Neuronal stem cell (in vitro differentiated cells): ENCODE data around the gene PEA15. TPM values are rescaled to one million over a fixed set of nuclear protein-coding genes. Genes with fewer than 3 reads are reported as not detected.
A peak's percentile ranks its signal among the peaks of the same experiment; 100 is the strongest.

Experiments
- DNase-seq: peaks from one replicate; pipeline ENCODE4 v3.0.0-alpha.2; 2013; ENCODE audit warnings: low spot score
- H2AFZ ChIP-seq: one replicate; pipeline ENCODE4 v1.6.1; 2013; ENCODE audit warnings: mild to moderate bottlenecking, low read length, inconsistent platforms
- H2AK5ac ChIP-seq: 2 replicates; pipeline ENCODE4 v1.6.1; 2013; ENCODE audit warnings: low read depth, mild to moderate bottlenecking, inconsistent platforms, low read length, moderate library complexity, mixed read lengths
- H2BK120ac ChIP-seq: 2 replicates; pipeline ENCODE4 v1.6.1; 2013; ENCODE audit warnings: low read depth, mild to moderate bottlenecking, inconsistent platforms, low read length, moderate library complexity, mixed read lengths
- H2BK12ac ChIP-seq: one replicate; pipeline ENCODE4 v1.6.1; 2013; ENCODE audit warnings: low read length, inconsistent platforms
- H2BK15ac ChIP-seq: 2 replicates; pipeline ENCODE4 v1.6.1; 2013; ENCODE audit warnings: mild to moderate bottlenecking, low read length, inconsistent platforms, mixed read lengths
- H2BK5ac ChIP-seq: one replicate; pipeline ENCODE4 v1.6.1; 2013; ENCODE audit warnings: inconsistent platforms, mild to moderate bottlenecking, low read length, moderate library complexity
- H3K14ac ChIP-seq: one replicate; pipeline ENCODE4 v1.6.1; 2013; ENCODE audit warnings: low read length, inconsistent platforms
- H3K18ac ChIP-seq: 2 replicates; pipeline ENCODE4 v1.6.1; 2013; ENCODE audit warnings: low read length, inconsistent platforms
- H3K23ac ChIP-seq: 2 replicates; pipeline ENCODE4 v1.6.1; 2013; ENCODE audit warnings: low read depth, mild to moderate bottlenecking, mixed read lengths, low read length, inconsistent platforms; ENCODE audit not compliant: poor library complexity
- H3K27ac ChIP-seq: replicated peaks from 3 replicates; pipeline ENCODE4 v1.5.1; 2013; ENCODE audit warnings: low read length, inconsistent platforms
- H3K27me3 ChIP-seq, 3 experiments: 2 replicates each; pipeline ENCODE4 v1.6.1; 2013; ENCODE audit warnings: low read length in 3 of 3, mild to moderate bottlenecking in 2 of 3, inconsistent platforms in 1 of 3, low read depth in 1 of 3, mixed read lengths in 1 of 3, moderate library complexity in 1 of 3; ENCODE audit not compliant: control insufficient read depth in 3 of 3, insufficient read depth in 3 of 3
- H3K36me3 ChIP-seq, 2 donors: replicated peaks in 1 of 2; 2 replicates each; pipeline ENCODE4 v1.6.1; 2013; ENCODE audit warnings: low read length in 2 of 2; ENCODE audit not compliant: control insufficient read depth in 2 of 2, insufficient read depth in 2 of 2
- H3K4ac ChIP-seq: 2 replicates; pipeline ENCODE4 v1.6.1; 2013; ENCODE audit warnings: inconsistent platforms, mild to moderate bottlenecking, low read length, moderate library complexity
- H3K4me1 ChIP-seq, 2 donors: 1 replicate in 1 of 2; 2 replicates in 1 of 2; pipeline ENCODE4 v1.6.1; 2013; ENCODE audit warnings: low read length in 2 of 2, low read depth in 1 of 2; ENCODE audit not compliant: control insufficient read depth in 2 of 2, insufficient read depth in 1 of 2
- H3K4me2 ChIP-seq: one replicate; pipeline ENCODE4 v1.6.1; 2013; ENCODE audit warnings: mild to moderate bottlenecking, low read length, inconsistent platforms; ENCODE audit not compliant: insufficient read depth, poor library complexity, severe bottlenecking
- H3K4me3 ChIP-seq, 2 donors: 2 replicates each; pipeline ENCODE4 v1.5.1; 2013; ENCODE audit warnings: low read length in 2 of 2, mild to moderate bottlenecking in 2 of 2, inconsistent platforms in 1 of 2, moderate library complexity in 1 of 2
- H3K79me1 ChIP-seq: one replicate; pipeline ENCODE4 v1.6.1; 2013; ENCODE audit warnings: low read depth, mild to moderate bottlenecking, inconsistent platforms, low read length, moderate library complexity
- H3K9ac ChIP-seq: one replicate; pipeline ENCODE4 v1.6.1; 2013; ENCODE audit warnings: mild to moderate bottlenecking, low read depth, low read length, inconsistent platforms; ENCODE audit not compliant: poor library complexity
- H3K9me3 ChIP-seq, 2 donors: replicated peaks in 1 of 2; 2 replicates each; pipeline versions ENCODE3 to v1.6.1; 2013; ENCODE audit warnings: low read length in 2 of 2, mild to moderate bottlenecking in 2 of 2, inconsistent platforms in 1 of 2, low read depth in 1 of 2, mixed read lengths in 1 of 2, moderate library complexity in 1 of 2; ENCODE audit not compliant: control insufficient read depth in 2 of 2, insufficient read depth in 1 of 2
- H4K8ac ChIP-seq: one replicate; pipeline ENCODE4 v1.6.1; 2013; ENCODE audit warnings: low read depth, mild to moderate bottlenecking, inconsistent platforms, low read length, moderate library complexity
- H4K91ac ChIP-seq: one replicate; pipeline ENCODE4 v1.6.1; 2013; ENCODE audit warnings: low read length, low read depth, mild to moderate bottlenecking, inconsistent platforms; ENCODE audit not compliant: poor library complexity
- WGBS, 2 donors: extraction: QIAGEN DNeasy Blood & Tissue Kit; methylation state at CpG; one replicate each; pipeline ENCODE4 v1.1.7; 2013; ENCODE audit warnings: missing lambda C conversion rate in 2 of 2, mixed read lengths in 1 of 2; ENCODE audit not compliant: insufficient read length in 2 of 2, insufficient replicate concordance in 1 of 2; ENCODE audit errors: extremely low coverage in 2 of 2; 5-methylcytosine and 5-hydroxymethylcytosine counted together
- polyA plus RNA-seq, 2 experiments: library from polyadenylated mRNA; stranded (reverse); fragments of 200-250 nt; gene quantifications; one replicate each; pipeline ENCODE4 v1.2.3, GENCODE V29; 2013

The PEA15 gene, protein sequence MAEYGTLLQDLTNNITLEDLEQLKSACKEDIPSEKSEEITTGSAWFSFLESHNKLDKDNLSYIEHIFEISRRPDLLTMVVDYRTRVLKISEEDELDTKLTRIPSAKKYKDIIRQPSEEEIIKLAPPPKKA
- 162 TPM for polyA plus RNA-seq (2013, experiment 1 of 2)
- 156 TPM for polyA plus RNA-seq (2013, experiment 2 of 2)

DNA sequence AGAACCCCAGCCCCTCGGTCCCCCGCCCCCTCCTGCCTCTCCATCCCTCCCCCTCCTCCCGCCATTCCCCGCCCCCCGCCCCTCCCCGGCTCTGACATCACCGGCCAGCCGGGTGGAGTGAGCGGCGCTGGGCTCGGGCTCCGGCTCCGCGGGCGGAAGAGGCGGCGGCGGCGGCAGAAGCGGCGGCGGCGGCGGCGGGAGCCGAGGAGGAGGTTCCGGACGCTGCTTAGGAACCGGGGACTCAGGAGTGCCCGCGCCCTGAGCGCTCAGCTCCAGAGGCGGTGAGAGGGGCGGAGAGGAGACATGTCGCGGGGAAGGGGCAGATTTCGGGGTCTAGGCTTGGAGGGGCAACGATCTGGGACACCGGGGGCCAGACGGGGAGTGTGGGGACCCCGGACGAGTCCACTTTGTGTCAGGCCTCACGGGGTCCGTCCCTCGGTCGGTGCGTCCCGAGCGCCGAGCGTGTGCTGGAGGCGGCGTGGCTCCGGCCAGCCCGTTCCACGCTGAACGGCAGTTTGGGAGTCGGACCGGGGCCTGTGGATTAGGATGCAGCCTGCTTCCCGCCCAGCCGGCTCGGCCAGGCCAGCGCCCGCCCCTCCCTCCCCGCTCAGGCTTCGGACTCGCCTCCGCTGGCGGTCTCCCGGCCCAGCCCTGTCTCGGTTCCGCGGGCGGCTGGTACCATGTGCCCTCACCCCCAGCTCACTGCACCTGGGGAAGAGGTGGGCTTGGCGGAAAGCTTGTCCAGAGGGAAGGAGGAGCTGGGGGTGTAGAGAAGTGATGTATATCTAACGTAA, at the start of gene PEA15:
PEA15 (plus strand) TSS at position 143 of the 794 bp plus-strand sequence. CDS start 6,161 bp downstream, outside the sequence.
- Histone ChIP-seq H2AK5ac (peak within 1 kb of the TSS; percentile 79), H2BK12ac (peak within 1 kb of the TSS; percentile 52), H3K27ac (peak within 1 kb of the TSS; percentile 44), H3K4me3 (peak within 1 kb of the TSS; percentile 94 to 98), H3K4me1 (peaks cover 45 to 46% of the 10 kb centered on the region in 2 donors), H3K23ac (peak within 1 kb of the TSS; percentile 82), H3K4me2 (peak within 1 kb of the TSS; percentile 97), H4K8ac (no peak within 1 kb of the TSS), H2AFZ (peak within 1 kb of the TSS; percentile 94), H3K36me3 (peaks cover 16 to 34% of the 10 kb centered on the region in 2 donors), H3K79me1 (peaks cover 8% of the 10 kb centered on the region), H3K9ac (peak within 1 kb of the TSS; percentile 99), H4K91ac (no peak within 1 kb of the TSS), H2BK15ac (peak within 1 kb of the TSS; percentile 96), H3K27me3 (no peaks in the 10 kb centered on the region), H3K9me3 (no peaks in the 10 kb centered on the region), H3K4ac (no peak within 1 kb of the TSS), H3K14ac (peak within 1 kb of the TSS; percentile 97), H3K18ac (peak within 1 kb of the TSS; percentile 98), H2BK120ac (peak within 1 kb of the TSS; percentile 37), H2BK5ac (peak within 1 kb of the TSS; percentile 88)
- DNase-seq: peak; percentile 67
- no CpG with 5 or more reads among the region's 76 CpGs for WGBS, 2 donors

DNA sequence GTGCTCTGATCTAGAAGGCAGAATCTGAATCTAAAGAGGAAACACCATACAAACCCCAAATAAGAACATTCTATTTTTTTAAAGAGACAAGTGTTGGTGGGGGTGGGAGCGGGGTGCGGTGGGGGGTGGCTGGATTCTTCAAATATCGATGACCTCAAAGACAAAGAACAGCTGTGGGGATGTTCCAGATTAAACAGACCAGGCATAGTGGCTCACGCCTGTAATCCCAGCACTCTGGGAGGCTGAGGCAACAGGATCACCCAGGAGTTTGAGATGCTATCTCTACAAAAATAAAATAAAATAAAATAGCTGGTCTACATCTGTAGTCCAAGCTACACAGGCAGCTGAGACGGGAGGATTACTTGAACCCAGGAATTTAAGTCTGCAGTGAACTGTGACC, 48.8 kb upstream of the PEA15 start:
- DNase-seq: no peak
- Histone ChIP-seq H3K36me3 (no peaks in the 10 kb centered on the region), H3K4me3 (no peak overlapping the region), H2AFZ (no peak overlapping the region), H3K27ac (no peak overlapping the region), H3K27me3 (peaks cover 0 to 3% (median 0%) of the 10 kb centered on the region in 3 experiments), H4K8ac (no peak overlapping the region), H3K9me3 (no peaks in the 10 kb centered on the region), H2BK12ac (no peak overlapping the region), H3K4me1 (no peaks in the 10 kb centered on the region), H3K4ac (no peak overlapping the region), H2BK15ac (no peak overlapping the region), H3K18ac (no peak overlapping the region), H3K4me2 (no peak overlapping the region), H4K91ac (no peak overlapping the region), H2BK5ac (no peak overlapping the region), H3K14ac (no peak overlapping the region), H3K79me1 (no peaks in the 10 kb centered on the region), H3K9ac (no peak overlapping the region), H3K23ac (no peak overlapping the region), H2AK5ac (no peak overlapping the region), H2BK120ac (no peak overlapping the region)
- no CpG with 5 or more reads among the region's 5 CpGs for WGBS, 2 donors

DNA sequence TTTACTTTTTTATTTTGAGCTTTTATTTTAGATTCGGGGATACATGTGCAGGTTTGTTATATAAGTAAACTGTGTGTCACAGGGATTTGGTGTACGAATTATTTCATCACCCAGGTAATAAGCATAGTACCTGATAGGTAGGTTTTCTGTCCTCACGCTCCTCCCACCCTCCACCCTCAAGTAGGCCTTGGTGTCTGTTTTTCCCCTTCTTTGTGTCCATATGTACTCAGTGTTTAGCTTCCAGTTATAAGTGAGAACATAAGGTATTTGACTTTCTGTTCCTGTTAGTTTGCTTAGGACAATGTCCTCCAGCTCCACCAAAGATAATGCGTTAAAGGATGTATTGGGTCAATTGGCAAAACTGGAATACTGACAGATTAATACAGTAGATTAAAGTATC, 48.0 kb upstream of the PEA15 start:
- H3K4me1 ChIP-seq: no peaks in the 10 kb centered on the region
- no peak overlapping the region for H3K4me2 ChIP-seq
- no peak overlapping the region for H3K23ac ChIP-seq
- peaks cover 0 to 3% (median 0%) of the 10 kb centered on the region in 3 experiments for H3K27me3 ChIP-seq
- H2BK15ac ChIP-seq: no peak overlapping the region
- H3K27ac ChIP-seq: no peak overlapping the region
- H3K9me3 ChIP-seq: no peaks in the 10 kb centered on the region
- H3K4ac ChIP-seq: no peak overlapping the region
- no peak overlapping the region for H2AFZ ChIP-seq
- no peak overlapping the region for H2BK120ac ChIP-seq
- no peaks in the 10 kb centered on the region for H3K36me3 ChIP-seq
- no peak overlapping the region for H4K8ac ChIP-seq
- no peaks in the 10 kb centered on the region for H3K79me1 ChIP-seq
- DNase-seq: no peak
- no peak overlapping the region for H2BK12ac ChIP-seq
- no peak overlapping the region for H2BK5ac ChIP-seq
- no peak overlapping the region for H3K18ac ChIP-seq
- H3K9ac ChIP-seq: no peak overlapping the region
- no peak overlapping the region for H4K91ac ChIP-seq
- no peak overlapping the region for H2AK5ac ChIP-seq
- no CpG with 5 or more reads among the region's 4 CpGs for WGBS, 2 donors
- no peak overlapping the region for H3K4me3 ChIP-seq
- no peak overlapping the region for H3K14ac ChIP-seq

DNA sequence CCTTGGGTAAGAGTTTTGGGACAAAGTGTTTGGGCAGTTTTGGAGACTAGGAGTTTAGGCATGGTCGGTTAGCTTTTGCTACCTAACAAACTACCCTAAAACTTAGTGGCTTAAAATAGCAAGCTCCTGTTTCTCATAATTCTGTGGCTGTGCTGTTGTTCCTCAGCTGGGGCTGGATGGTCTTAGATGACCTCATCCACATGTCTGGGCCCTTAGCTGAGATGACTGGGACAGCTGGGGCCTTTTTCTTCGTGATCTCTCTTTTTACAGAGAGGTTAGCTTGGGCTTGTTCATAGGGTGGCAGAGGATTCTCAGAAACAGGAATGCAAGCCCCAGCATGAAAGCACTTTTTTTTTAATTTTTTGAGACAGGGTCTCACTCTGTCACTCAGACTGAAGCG, 47.2 kb upstream of the PEA15 start:
- no peak for DNase-seq

More for the DNA sequence above, 47.2 kb upstream of the PEA15 start:
- no peak overlapping the region for H3K18ac ChIP-seq
- peak overlapping the region; percentile 12 for H2AFZ ChIP-seq
- H3K4ac ChIP-seq: no peak overlapping the region
- no peak overlapping the region for H2BK15ac ChIP-seq
- H3K79me1 ChIP-seq: no peaks in the 10 kb centered on the region
- H2BK12ac ChIP-seq: no peak overlapping the region
- H3K4me2 ChIP-seq: no peak overlapping the region
- no CpG with 5 or more reads among the region's 3 CpGs for WGBS, 2 donors
- H3K27me3 ChIP-seq: peaks cover 0 to 2% (median 0%) of the 10 kb centered on the region in 3 experiments
- H3K14ac ChIP-seq: no peak overlapping the region
- no peaks in the 10 kb centered on the region for H3K36me3 ChIP-seq
- H2BK5ac ChIP-seq: no peak overlapping the region
- H3K23ac ChIP-seq: no peak overlapping the region
- H3K4me3 ChIP-seq: no peak overlapping the region
- peaks cover 0 to 3% of the 10 kb centered on the region in 2 donors for H3K4me1 ChIP-seq
- no peak overlapping the region for H2AK5ac ChIP-seq
- H3K9ac ChIP-seq: no peak overlapping the region
- no peak overlapping the region for H2BK120ac ChIP-seq
- no peak overlapping the region for H4K8ac ChIP-seq
- H3K9me3 ChIP-seq: no peaks in the 10 kb centered on the region
- H3K27ac ChIP-seq: no peak overlapping the region
- H4K91ac ChIP-seq: no peak overlapping the region
